GM18507 (cell line): ENCODE measurements around the gene SLCO2A1.

Source experiments
- DNase-seq: peaks from one replicate; pipeline ENCODE4 v3.0.0; 2011; ENCODE audit warnings: low read depth; ENCODE audit not compliant: insufficient read length; ENCODE audit errors: extremely low spot score
- FAIRE-seq: peaks from 2 replicates; lab custom pipeline; 2011; peaks lifted over from hg19 to GRCh38; lab: Jason Lieb, UNC

The SLCO2A1 gene

DNA sequence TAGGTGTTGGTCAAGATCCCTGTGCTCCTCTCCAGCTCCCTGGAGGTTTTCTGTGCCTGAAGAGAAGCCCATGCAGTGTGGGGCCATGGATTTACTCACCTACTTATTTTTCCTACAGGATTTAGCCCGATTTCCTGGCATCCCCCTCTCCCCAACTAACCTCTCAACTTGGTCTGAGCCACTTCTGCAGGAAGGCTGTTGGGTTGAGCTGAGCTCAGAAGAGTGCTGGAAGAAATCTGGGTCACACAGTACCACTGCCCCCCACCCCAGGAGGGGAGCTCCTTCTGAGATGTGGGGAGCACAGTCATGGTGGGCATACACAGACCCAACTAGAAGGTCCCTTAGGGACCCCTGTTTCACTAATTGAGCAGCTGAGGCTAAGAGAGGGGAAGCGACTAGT lies 34.4 kb upstream of the SLCO2A1 start:
- FAIRE-seq, result no peak
- DNase-seq, result no peak

DNA sequence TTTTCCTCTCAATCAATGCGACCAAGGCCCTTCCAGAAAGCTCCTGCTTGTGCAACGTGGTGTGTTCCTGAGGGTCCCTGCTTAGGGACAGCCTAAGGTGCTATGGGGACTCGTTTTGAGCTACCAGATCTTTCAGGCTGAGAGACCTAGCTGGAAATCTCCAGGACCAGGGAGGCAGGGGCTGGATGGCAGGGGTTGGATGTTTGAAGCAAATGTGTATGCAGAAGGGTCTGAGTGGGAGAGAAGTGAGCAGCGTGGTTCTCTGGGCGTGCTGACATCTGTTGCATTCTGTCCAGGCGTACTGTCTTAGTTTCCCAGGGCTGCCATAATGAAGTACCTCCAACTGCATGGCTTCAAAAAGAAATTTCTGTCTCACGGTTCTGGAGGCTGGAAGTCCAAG lies 31.7 kb upstream of the SLCO2A1 start:
- no peak for DNase-seq

GRCh38 chr3:134060561-134061385 lies 31.0 kb upstream of the SLCO2A1 start:
- DNase-seq (no peak), FAIRE-seq (no peak)

More for the DNA sequence above, 31.7 kb upstream of the SLCO2A1 start:
- FAIRE-seq, result no peak

DNA sequence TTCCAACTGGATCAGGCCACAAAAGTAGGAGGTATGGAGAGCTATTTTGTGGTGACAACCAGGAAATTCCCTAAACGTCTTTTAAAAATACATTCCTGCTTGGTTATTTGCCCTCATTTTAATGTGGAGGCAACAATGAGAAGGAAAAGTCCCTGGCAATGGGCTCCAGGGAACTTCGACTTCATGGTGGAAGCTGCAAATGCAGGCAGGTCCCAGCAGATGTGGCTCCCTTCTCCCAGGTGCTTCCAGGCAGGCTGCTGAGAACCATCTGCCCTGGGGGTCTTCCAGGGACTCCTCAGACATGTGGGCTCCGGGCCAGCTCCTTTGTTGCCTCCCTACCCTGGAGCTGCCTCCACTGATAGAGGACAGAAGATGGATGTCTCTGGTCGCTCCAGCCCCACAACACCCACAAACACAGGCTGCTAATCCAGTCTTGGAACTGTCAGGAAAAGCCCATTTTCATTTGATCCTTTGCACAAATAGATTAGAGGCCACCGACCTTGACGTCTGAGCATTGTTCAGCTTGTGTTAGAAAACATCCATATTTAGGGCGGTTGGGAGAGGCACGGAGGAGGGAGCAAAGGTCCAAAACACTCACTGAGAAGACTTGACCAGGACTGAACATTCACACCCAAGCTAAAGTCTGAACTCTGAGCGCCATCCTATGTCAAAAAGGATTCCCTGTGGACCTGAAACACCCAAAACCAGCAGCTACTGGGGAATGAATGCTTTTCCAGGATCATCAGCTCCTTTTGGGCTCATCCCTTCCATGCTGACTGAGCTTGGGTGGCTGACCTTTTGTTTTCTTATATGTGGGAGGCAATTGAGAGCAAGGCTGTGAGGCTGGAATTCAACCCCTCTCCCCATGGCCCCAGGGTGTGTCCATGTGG lies 30.2 kb upstream of the SLCO2A1 start:
- FAIRE-seq (no peak), DNase-seq (no peak)

DNA sequence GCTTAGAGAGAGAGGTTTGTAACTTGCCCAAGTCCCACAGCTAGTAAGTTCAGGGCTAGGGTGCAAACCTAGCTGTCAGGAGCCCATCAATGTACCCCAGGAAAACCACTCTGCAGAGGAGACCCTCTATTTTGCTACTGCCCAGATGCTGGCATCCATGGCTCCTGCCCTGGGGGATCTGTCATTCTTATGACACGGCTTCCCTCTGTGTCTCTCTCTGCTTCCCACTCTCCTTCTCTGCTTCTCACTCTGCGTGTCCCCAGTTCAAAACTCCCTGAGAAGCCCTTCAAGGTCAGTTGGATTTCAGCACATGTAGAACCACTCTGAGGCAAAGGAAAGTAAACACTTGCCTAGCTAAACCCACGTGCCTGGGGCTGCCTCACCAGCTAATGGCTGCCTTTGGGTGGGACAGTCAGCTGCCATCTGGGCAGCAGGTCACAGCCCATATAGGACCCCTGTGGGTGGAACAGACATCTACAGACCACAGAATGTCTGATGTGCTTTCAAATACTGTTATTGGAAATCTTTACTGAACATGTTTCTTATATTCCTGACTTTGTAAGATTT lies 29.4 kb upstream of the SLCO2A1 start:
- FAIRE-seq, result no peak

DNA sequence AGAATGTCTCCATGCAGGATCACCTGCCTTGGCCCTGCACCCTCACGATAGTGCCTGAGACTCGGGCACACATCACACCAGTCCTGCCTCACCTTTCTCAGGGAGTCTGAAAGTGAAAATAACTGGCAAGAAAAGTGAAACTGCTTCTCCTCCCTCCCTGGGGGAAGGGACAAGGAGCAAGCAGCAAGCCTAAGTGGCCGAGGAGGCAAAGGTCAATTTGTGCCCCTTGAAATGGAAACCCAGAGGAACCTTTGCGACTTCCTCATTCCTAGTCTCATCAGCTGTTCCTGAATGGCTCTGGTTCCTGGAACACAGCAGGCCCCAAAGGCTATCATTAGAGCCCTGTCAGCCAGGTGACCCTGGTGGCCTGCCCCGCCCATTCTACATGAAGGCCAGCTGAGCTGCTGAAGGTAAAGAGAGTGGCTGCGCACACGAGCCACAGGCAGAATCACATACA lies 28.0 kb upstream of the SLCO2A1 start:
- FAIRE-seq (no peak), DNase-seq (no peak)

More for the DNA sequence above, 29.4 kb upstream of the SLCO2A1 start:
- no peak for DNase-seq

GRCh38 chr3:134057006-134057653 lies 27.4 kb upstream of the SLCO2A1 start:
- FAIRE-seq (no peak), DNase-seq (no peak)

- DNase-seq, result no peak
- FAIRE-seq, result no peak
These were observed 26.8 kb upstream of the SLCO2A1 start for GRCh38 chr3:134056464-134056891.

DNA sequence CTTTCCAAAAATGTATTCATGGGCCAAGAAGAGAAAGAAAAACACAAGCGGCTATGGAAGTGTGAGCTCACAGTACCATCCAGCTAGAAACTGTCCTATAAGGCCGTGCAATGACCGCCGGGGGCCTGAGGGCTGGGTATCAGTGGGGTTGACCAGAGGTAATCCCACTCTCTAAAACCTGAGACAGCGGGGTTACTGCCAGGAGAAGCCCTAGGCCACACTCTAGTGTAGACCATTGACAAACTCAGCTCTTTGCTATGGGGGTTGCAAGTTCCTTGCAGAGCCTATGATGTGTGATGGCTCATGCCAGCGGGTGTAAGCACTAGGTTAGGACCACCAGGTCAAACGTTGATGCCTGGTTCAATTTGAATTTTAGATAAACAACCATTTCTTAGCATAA lies 25.9 kb upstream of the SLCO2A1 start:
- no peak for FAIRE-seq
- DNase-seq, result no peak

GRCh38 chr3:134054881-134055280 lies 25.2 kb upstream of the SLCO2A1 start:
- DNase-seq, result no peak
- no peak for FAIRE-seq

DNA sequence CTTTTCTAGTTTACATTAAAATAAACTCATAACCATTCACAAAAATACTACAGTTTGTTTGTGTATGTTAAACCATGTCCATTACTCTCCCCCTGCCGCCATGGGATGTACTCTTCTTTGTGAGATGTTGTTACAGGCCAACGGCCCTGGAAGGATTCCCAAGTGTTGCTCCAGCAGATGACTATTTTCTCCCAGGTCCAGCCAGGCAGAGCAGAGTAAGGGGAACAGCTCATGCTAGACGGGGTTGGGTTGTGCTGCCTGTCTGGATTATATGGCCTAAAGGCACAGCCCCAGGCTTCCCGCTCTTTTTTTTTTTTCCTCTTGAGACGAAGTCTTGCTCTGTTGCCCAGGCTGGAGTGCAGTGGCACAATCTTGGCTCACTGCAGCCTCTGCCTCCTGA lies 24.5 kb upstream of the SLCO2A1 start:
- no peak for FAIRE-seq
- DNase-seq, result no peak

DNA sequence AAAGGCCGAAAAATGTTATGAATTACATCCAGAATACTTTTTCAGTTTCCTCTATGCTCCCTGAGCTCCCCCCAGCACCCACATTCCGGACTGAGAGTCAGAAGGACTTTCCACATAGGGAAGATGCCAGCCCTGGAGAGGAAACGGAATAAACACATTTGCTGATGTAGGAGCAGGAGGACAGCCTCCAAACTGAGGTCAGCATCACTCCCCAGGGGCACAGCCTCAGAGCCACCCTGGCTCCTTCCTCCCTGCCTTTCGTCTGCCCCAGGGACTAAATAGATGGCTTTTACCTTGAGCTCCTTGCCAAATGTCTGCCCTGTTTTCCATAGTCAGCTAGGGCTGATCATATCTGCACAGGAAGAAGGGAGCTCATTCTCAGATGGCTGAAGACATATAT lies 22.6 kb upstream of the SLCO2A1 start:
- no peak for FAIRE-seq
- no peak for DNase-seq

GRCh38 chr3:134049676-134050075 lies 20.0 kb upstream of the SLCO2A1 start:
- FAIRE-seq (no peak), DNase-seq (no peak)

DNA sequence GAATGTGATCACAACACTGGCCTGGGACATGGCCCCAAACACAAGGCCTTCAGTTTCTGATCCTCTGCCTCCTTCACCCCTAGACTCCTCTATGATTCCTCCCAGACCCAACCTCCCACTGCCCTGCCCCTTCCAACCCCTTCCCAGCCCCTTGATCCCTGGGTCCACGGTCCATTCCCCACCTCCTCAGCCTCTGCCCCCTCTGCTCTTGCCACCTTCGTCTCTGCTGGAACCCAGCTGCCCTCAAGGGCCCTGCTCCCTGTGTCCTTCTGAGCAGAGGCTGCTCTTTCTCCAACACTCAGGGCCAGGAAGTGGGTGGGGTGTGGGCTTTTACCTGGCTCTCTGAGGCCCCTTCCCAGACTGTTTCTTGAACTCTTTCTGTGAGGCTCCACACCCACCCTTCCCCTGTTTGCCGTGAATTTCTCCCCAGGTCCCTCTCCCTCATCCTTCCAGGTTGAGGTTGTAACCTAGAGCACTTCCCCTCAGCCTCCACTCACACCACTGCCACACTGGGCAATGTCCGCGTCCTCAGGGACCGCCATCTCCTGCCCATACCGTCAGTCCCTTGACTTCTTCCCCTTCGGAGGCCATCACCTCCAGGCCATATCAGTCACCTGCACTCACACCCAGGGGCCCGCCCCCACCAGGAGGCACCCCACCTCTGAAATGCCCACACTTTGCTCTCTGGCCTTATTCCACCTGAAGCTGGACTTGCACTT lies 18.7 kb upstream of the SLCO2A1 start:
- no peak for DNase-seq
- FAIRE-seq, result no peak

DNA sequence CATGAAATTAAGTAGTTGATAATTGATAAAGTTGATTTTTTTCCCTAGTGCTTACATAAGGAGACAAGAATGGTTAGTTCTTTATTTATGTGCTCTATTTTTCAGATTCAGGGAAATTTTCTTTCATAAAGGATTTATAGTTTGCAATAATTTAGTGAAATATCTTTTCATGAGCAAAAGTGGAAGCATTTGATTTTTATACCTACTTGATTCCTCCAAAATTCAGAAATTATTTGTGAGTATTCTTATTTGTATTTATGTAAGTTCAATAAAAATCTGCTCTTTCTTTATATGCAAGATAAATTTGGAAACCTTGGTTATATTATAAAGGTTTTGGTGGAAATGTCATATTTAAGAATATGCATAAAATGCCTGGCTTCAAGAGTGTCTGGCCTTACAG lies 14.7 kb upstream of the SLCO2A1 start:
- no peak for FAIRE-seq

GRCh38 chr3:134040066-134040465 lies 10.3 kb upstream of the SLCO2A1 start:
- DNase-seq (no peak), FAIRE-seq (no peak)

More for the DNA sequence above, 14.7 kb upstream of the SLCO2A1 start:
- no peak for DNase-seq

GRCh38 chr3:134039161-134039862 lies 9.6 kb upstream of the SLCO2A1 start:
- DNase-seq (no peak), FAIRE-seq (no peak)

GRCh38 chr3:134038716-134039115 lies 9.0 kb upstream of the SLCO2A1 start:
- no peak for FAIRE-seq

More at GRCh38 chr3:134038716-134039115, 9.0 kb upstream of the SLCO2A1 start:
- no peak for DNase-seq
